ENCODE data around the gene HIVEP3. TPM values are rescaled to one million over a fixed set of nuclear protein-coding genes. Genes with fewer than 3 reads are reported as not detected.

Gene HIVEP3
- total RNA-seq, 1 donor from 2014 or later = 0.37 TPM

DNA sequence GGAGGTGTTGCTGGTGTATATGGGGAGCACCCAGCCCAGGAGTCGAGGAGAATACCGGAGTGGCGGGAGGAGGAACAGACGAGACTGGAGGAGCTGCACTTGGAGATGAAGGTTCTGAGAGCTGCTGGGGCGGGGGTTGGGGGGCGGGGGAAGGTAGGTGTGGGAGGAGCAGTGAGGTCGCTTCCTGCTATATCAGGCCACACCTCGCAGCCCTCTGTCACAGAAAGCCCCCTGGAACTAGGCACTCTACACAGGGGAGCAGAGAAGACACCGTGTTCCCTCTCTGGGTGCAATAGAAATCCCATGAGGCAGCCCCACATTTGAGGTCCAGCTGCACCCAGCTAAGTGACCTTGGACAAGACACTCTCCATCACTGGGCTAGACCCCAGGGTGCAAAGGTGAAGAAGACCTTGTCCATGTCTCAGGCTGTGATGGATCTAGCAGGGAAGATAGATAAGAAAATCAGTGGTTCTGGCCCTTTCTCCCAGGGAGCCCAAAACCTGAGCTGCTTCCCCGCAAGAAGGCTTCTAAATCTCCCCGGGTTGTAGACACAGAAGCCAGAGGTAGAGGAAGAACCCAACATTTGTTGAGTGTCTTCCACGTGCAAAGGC is 278.5 kb downstream of the HIVEP3 start:
- TF ChIP-seq EZH2 (IDR thresholded peaks at IDR 0.05) (no peak), EZH2phosphoT487 (IDR thresholded peaks at IDR 0.05) (no peak)
- TF ChIP-seq, protein P1, sequence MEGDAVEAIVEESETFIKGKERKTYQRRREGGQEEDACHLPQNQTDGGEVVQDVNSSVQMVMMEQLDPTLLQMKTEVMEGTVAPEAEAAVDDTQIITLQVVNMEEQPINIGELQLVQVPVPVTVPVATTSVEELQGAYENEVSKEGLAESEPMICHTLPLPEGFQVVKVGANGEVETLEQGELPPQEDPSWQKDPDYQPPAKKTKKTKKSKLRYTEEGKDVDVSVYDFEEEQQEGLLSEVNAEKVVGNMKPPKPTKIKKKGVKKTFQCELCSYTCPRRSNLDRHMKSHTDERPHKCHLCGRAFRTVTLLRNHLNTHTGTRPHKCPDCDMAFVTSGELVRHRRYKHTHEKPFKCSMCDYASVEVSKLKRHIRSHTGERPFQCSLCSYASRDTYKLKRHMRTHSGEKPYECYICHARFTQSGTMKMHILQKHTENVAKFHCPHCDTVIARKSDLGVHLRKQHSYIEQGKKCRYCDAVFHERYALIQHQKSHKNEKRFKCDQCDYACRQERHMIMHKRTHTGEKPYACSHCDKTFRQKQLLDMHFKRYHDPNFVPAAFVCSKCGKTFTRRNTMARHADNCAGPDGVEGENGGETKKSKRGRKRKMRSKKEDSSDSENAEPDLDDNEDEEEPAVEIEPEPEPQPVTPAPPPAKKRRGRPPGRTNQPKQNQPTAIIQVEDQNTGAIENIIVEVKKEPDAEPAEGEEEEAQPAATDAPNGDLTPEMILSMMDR (IDR thresholded peaks at IDR 0.05) = no peak
- no peak overlapping the region for H3K27ac ChIP-seq
- Mint-ChIP-seq H3K27me3 (ENCODE audit: insufficient read depth, low read depth) (no peaks in the 10 kb centered on the region), H3K4me1 (peaks cover 4% of the 10 kb centered on the region), H3K4me3 (no peak overlapping the region), H3K36me3 (no peaks in the 10 kb centered on the region), H3K9me3 (no peaks in the 10 kb centered on the region), H3K27ac (no peak overlapping the region)
- no peak for DNase-seq (ENCODE audit: low spot score)
- H3K27me3 ChIP-seq = no peaks in the 10 kb centered on the region
- H4K20me1 ChIP-seq (ENCODE audit: low read depth) = no peaks in the 10 kb centered on the region
- no peaks in the 10 kb centered on the region for H3F3A ChIP-seq (ENCODE audit: low read depth)
- H3K4me1 ChIP-seq = peaks cover 4% of the 10 kb centered on the region
- H2AFZ ChIP-seq (replicated peaks) = no peak overlapping the region
- H3K4me3 ChIP-seq = no peak overlapping the region
- H3K9me3 ChIP-seq (ENCODE audit: low read depth) = no peaks in the 10 kb centered on the region
- no peak overlapping the region for H3K4me2 ChIP-seq
- no peaks in the 10 kb centered on the region for H3K36me3 ChIP-seq
- no peaks in the 10 kb centered on the region for H3K79me2 ChIP-seq (ENCODE audit: low read depth)
- H3K9ac ChIP-seq = no peak overlapping the region

DNA sequence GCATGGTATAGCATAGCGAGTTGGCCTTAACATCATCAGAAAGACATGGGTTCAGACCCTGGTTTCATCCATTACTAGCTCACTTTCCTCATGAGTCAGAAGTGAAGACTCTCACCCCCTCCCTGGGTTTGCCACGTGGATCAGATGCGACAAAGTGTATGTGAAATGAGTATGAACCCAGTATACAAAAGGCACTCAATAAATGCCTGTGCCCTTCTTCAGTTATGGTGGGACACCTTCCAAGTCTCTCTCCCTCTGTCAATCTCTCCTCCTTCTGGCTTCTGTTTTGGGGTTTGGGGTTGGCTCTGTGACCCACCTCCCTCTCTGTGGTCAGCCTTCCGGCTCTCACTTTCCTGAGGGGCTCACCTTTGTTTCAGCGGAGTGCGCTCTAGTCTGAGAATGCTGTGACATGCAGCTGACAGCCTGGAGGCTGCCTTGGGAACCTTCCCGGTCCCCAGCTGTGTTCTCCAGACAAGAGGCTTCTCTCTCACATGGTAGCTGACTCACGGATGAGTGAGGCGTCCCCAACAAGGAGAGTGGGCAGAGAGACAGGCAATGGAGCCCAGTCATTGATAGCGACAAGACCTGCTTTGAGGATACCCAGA is 279.3 kb downstream of the HIVEP3 start:
- no peaks in the 10 kb centered on the region for H3K27me3 ChIP-seq
- no peaks in the 10 kb centered on the region for H3K79me2 ChIP-seq (ENCODE audit: low read depth)
- no peaks in the 10 kb centered on the region for H3K27me3 Mint-ChIP-seq (ENCODE audit: insufficient read depth, low read depth)
- no peak overlapping the region for H2AFZ ChIP-seq (replicated peaks)
- H3K27ac ChIP-seq = no peak overlapping the region
- no peaks in the 10 kb centered on the region for H3K36me3 ChIP-seq
- no peaks in the 10 kb centered on the region for H3K9me3 Mint-ChIP-seq
- no peaks in the 10 kb centered on the region for H4K20me1 ChIP-seq (ENCODE audit: low read depth)
- DNase-seq (ENCODE audit: low spot score) = no peak
- no peaks in the 10 kb centered on the region for H3F3A ChIP-seq (ENCODE audit: low read depth)
- H3K4me1 Mint-ChIP-seq = peaks cover 4% of the 10 kb centered on the region
- H3K4me1 ChIP-seq = no peaks in the 10 kb centered on the region
- TF ChIP-seq EZH2 (IDR thresholded peaks at IDR 0.05) (no peak), EZH2phosphoT487 (IDR thresholded peaks at IDR 0.05) (no peak)
- TF ChIP-seq, protein P1 (IDR thresholded peaks at IDR 0.05) = no peak
- no peak overlapping the region for H3K4me3 ChIP-seq
- H3K4me3 Mint-ChIP-seq = no peak overlapping the region
- H3K36me3 Mint-ChIP-seq = no peaks in the 10 kb centered on the region
- H3K9ac ChIP-seq = no peak overlapping the region
- no peak overlapping the region for H3K4me2 ChIP-seq
- no peaks in the 10 kb centered on the region for H3K9me3 ChIP-seq (ENCODE audit: low read depth)
- no peak overlapping the region for H3K27ac Mint-ChIP-seq

DNA sequence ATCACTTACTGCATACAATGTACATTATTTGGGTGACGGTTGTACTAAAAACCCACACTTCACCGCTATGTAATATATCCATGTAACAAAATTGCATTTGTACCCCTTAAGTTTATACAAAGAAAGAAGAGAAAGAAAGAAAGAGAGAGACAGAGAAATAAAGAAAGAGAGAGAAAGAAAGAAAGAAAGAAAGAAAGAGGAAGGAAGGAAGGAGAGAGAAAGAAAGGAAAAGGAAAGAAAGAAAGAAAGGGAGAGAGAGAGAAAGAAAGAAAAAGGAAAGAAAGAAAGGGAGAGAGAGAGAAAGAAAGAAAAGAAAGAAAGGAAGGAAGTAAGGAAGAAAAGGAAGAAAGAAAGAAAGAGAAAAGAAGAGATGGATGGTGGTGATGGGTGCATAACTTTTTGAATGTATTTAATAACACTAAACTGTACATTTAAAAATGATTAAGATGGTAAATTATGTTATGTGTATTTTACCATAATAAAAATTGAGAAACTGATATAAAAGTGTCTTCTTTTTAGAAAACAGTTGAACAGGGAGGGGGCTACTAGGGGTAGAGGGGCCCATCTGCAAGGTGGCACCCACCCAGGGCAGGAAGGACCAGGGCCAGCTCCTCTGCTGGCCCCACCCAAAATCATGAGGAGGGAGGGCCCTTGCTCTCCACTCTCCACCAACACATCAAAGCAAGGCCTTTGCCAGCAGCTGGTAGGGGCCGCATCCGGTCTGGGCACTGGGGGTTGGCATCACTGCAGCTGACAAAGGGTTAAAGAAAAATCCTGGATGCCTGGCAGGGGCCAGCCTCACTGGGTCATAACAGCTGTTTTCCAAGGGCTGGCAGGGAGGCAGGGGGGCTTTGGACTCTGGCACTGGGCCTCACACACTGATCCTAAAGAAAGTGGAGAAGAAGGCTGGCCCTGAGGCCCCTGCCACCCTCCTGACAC is 280.4 kb downstream of the HIVEP3 start:
- no peak overlapping the region for H3K27ac Mint-ChIP-seq
- no peak overlapping the region for H3K9ac ChIP-seq
- no peaks in the 10 kb centered on the region for H3K27me3 Mint-ChIP-seq (ENCODE audit: insufficient read depth, low read depth)

More for the DNA sequence above, 280.4 kb downstream of the HIVEP3 start:
- no peak for DNase-seq (ENCODE audit: low spot score)
- H3K36me3 Mint-ChIP-seq = no peaks in the 10 kb centered on the region
- Histone ChIP-seq H3K4me1 (no peaks in the 10 kb centered on the region), H3K27ac (no peak overlapping the region), H3K27me3 (no peaks in the 10 kb centered on the region), H4K20me1 (ENCODE audit: low read depth) (no peaks in the 10 kb centered on the region), H3K4me3 (no peak overlapping the region), H3K9me3 (ENCODE audit: low read depth) (no peaks in the 10 kb centered on the region), H2AFZ (replicated peaks) (no peak overlapping the region), H3K36me3 (no peaks in the 10 kb centered on the region), H3F3A (ENCODE audit: low read depth) (no peaks in the 10 kb centered on the region), H3K4me2 (no peak overlapping the region), H3K79me2 (ENCODE audit: low read depth) (no peaks in the 10 kb centered on the region)
- H3K4me1 Mint-ChIP-seq = peaks cover 4% of the 10 kb centered on the region
- H3K9me3 Mint-ChIP-seq = no peaks in the 10 kb centered on the region
- H3K4me3 Mint-ChIP-seq = no peak overlapping the region
- TF ChIP-seq EZH2 (IDR thresholded peaks at IDR 0.05) = no peak
- TF ChIP-seq, protein P1 (IDR thresholded peaks at IDR 0.05) = no peak
- TF ChIP-seq EZH2phosphoT487 (IDR thresholded peaks at IDR 0.05) = no peak
